ENCODE data around the gene MRM2. TPM values are rescaled to one million over a fixed set of nuclear protein-coding genes. Genes with fewer than 3 reads are reported as not detected.

The MRM2 gene
- total RNA-seq, 4 donors from 2014 or later = 8.1 to 19.0 (median 13.0) TPM

DNA sequence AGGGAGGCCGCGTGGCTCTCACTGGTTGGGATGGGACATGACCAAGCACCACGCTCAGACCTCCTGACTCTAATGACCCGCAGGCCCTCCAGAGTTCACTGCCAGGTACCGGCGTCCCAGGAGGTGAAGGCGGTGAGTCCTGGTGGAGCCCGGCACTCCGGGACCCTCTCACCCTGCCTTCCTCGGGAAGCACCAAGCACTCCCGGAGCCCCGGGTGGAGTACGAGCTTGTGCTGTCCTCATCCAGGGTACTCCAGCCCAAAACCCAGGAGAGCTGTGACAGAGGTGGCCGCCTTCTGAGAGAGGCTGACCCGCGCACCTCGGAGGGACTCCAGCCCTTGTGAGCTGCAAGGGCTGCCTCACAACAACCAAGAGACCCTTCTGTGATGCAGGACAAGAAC lies 18.7 kb downstream of the MRM2 start:
- Histone ChIP-seq H3K27ac (no peak overlapping the region), H3K36me3 (peaks cover 0 to 59% (median 0%) of the 10 kb centered on the region in 3 donors), H3K9me3 (no peaks in the 10 kb centered on the region), H3K27me3 (no peaks in the 10 kb centered on the region), H3K4me3 (no peak overlapping the region), H3K4me1 (no peaks in the 10 kb centered on the region)
- TF ChIP-seq POLR2A (IDR thresholded peaks at IDR 0.05) = no peak
- DNase-seq = no peak

DNA sequence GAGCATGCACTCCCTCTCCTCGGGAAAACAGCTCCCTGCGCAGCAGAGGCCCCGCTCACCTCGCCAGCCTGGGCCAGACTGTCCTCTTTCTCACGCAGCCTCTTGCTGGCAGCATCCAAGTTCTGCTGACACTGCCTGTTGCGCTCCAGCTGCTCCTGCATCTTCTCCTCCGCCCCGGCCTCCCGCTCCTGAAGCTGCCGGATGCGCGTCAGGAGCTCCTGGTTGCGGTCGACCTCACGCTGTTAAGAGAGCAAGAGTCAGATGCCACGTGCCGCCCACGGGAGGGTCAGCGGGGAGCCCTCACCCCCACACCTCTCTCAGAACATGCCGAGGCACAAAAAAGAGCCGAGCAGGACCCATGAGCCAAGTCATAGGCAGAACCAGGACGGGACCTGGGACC lies 19.5 kb downstream of the MRM2 start:
- no peaks in the 10 kb centered on the region for H3K27me3 ChIP-seq
- no peak overlapping the region for H3K27ac ChIP-seq
- H3K9me3 ChIP-seq = no peaks in the 10 kb centered on the region
- H3K4me1 ChIP-seq = no peaks in the 10 kb centered on the region
- no peak for DNase-seq
- no peak for TF ChIP-seq POLR2A (IDR thresholded peaks at IDR 0.05)
- H3K36me3 ChIP-seq = peaks cover 0 to 67% (median 0%) of the 10 kb centered on the region in 3 donors
- H3K4me3 ChIP-seq = no peak overlapping the region

DNA sequence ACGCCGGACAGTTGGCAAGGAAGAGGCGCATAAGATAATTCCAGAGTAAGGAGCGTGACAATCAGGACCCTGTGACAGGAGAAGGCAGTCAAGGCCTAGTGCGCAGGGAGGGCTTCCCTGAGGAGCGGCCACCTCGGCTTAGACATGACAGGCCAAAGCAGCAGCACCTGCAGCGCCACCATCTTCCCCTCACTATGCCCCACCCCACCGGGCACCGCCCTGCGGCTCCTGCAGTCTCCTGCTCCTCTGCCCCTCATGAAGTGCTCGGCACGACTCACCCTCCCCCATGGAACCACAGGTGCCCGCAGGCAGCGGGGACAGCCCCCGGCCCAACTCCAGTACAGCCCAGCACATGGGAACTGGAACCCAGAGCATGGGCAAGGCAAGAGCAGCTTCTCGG lies 21.1 kb downstream of the MRM2 start:
- TF ChIP-seq POLR2A (IDR thresholded peaks at IDR 0.05) = no peak
- TF ChIP-seq, protein P1, sequence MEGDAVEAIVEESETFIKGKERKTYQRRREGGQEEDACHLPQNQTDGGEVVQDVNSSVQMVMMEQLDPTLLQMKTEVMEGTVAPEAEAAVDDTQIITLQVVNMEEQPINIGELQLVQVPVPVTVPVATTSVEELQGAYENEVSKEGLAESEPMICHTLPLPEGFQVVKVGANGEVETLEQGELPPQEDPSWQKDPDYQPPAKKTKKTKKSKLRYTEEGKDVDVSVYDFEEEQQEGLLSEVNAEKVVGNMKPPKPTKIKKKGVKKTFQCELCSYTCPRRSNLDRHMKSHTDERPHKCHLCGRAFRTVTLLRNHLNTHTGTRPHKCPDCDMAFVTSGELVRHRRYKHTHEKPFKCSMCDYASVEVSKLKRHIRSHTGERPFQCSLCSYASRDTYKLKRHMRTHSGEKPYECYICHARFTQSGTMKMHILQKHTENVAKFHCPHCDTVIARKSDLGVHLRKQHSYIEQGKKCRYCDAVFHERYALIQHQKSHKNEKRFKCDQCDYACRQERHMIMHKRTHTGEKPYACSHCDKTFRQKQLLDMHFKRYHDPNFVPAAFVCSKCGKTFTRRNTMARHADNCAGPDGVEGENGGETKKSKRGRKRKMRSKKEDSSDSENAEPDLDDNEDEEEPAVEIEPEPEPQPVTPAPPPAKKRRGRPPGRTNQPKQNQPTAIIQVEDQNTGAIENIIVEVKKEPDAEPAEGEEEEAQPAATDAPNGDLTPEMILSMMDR (IDR thresholded peaks at IDR 0.05) = no peak
- H3K9me3 ChIP-seq = no peaks in the 10 kb centered on the region
- H3K36me3 ChIP-seq = peaks cover 0 to 70% (median 0%) of the 10 kb centered on the region in 3 donors
- no peak overlapping the region for H3K27ac ChIP-seq
- no peak overlapping the region for H3K4me3 ChIP-seq
- no peak for DNase-seq
- H3K27me3 ChIP-seq = no peaks in the 10 kb centered on the region
- no peaks in the 10 kb centered on the region for H3K4me1 ChIP-seq

GRCh38 chr7:2220506-2220905 lies 21.5 kb downstream of the MRM2 start:
- Histone ChIP-seq H3K9me3 (no peaks in the 10 kb centered on the region), H3K27ac (no peak overlapping the region), H3K4me3 (no peak overlapping the region), H3K36me3 (peaks cover 0 to 70% (median 0%) of the 10 kb centered on the region in 3 donors), H3K4me1 (no peaks in the 10 kb centered on the region), H3K27me3 (no peaks in the 10 kb centered on the region)
- DNase-seq = no peak
- TF ChIP-seq POLR2A (IDR thresholded peaks at IDR 0.05) = no peak
- TF ChIP-seq, protein P1 (IDR thresholded peaks at IDR 0.05) = no peak

- no peaks in the 10 kb centered on the region for H3K9me3 ChIP-seq
- no peaks in the 10 kb centered on the region for H3K4me1 ChIP-seq
- H3K36me3 ChIP-seq = peaks cover 0 to 70% (median 0%) of the 10 kb centered on the region in 3 donors
- TF ChIP-seq POLR2A (IDR thresholded peaks at IDR 0.05) = no peak
- TF ChIP-seq, protein P1 (IDR thresholded peaks at IDR 0.05) = no peak
- H3K27ac ChIP-seq = no peak overlapping the region
- H3K4me3 ChIP-seq = no peak overlapping the region
- no peak for DNase-seq
- H3K27me3 ChIP-seq = no peaks in the 10 kb centered on the region
Measured at GRCh38 chr7:2220030-2220429, 22.0 kb downstream of the MRM2 start.

GRCh38 chr7:2219606-2220005 lies 22.4 kb downstream of the MRM2 start:
- Histone ChIP-seq H3K27ac (no peak overlapping the region), H3K36me3 (peaks cover 0 to 70% (median 0%) of the 10 kb centered on the region in 3 donors), H3K9me3 (no peaks in the 10 kb centered on the region), H3K4me3 (no peak overlapping the region), H3K4me1 (no peaks in the 10 kb centered on the region), H3K27me3 (no peaks in the 10 kb centered on the region)
- no peak for TF ChIP-seq POLR2A (IDR thresholded peaks at IDR 0.05)
- TF ChIP-seq, protein P1 (IDR thresholded peaks at IDR 0.05) = no peak
- no peak for DNase-seq

- Histone ChIP-seq H3K4me3 (no peak overlapping the region), H3K27me3 (no peaks in the 10 kb centered on the region), H3K9me3 (no peaks in the 10 kb centered on the region), H3K27ac (no peak overlapping the region), H3K36me3 (peaks cover 0 to 72% (median 0%) of the 10 kb centered on the region in 3 donors), H3K4me1 (no peaks in the 10 kb centered on the region)
- TF ChIP-seq, protein P1 (IDR thresholded peaks at IDR 0.05) = no peak
- TF ChIP-seq POLR2A (IDR thresholded peaks at IDR 0.05) = no peak
- DNase-seq = no peak
Measured at GRCh38 chr7:2219136-2219535, 22.9 kb downstream of the MRM2 start.

All from Peyer's patch (tissue), 4 donors.